ENCODE measurements around the gene NETO2.

DNA sequence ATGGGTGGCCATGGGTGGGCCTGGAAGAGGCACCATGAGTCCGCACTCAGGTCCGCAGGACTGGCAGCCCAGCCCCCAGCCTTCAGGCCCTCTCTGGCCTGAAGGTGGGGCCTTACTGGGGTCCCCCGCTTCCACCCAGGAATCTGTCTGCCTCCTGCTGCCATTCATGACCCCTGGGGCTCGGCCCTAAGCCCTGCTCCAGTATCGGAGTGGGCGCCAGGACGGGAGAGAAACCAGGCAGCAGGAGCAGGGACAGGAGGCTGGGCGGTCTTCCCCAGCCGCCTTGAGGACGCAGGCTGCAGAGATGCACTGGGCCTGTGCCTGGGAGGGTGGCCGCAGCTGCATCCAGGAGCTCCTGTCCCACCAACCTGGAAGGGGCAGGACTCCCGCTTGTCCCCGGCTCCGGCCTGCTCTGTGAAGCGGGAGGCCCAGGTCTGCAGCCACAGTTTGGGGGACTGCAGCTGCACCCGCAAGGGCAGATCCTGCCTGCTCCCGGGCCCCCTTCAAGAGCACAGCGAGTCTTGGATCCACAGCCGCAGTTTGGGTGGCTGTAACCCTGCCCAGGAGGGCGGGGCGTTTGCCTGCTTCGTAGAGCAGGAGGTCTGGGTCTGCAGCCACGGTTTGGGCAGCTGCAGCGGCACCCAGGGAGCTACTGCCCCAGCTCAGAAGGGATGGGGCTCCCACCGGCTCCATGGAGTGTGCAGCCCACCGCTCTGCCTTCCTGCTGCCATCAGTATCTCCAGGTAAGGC lies 88.4 kb downstream of the NETO2 start:
- no peak for TF ChIP-seq BACH2 (CRISPR knock-in tag; IDR thresholded peaks at IDR 0.05; ENCODE audit: borderline replicate concordance)
- TF ChIP-seq, protein P1, sequence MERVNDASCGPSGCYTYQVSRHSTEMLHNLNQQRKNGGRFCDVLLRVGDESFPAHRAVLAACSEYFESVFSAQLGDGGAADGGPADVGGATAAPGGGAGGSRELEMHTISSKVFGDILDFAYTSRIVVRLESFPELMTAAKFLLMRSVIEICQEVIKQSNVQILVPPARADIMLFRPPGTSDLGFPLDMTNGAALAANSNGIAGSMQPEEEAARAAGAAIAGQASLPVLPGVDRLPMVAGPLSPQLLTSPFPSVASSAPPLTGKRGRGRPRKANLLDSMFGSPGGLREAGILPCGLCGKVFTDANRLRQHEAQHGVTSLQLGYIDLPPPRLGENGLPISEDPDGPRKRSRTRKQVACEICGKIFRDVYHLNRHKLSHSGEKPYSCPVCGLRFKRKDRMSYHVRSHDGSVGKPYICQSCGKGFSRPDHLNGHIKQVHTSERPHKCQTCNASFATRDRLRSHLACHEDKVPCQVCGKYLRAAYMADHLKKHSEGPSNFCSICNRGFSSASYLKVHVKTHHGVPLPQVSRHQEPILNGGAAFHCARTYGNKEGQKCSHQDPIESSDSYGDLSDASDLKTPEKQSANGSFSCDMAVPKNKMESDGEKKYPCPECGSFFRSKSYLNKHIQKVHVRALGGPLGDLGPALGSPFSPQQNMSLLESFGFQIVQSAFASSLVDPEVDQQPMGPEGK (CRISPR knock-in tag; IDR thresholded peaks at IDR 0.05; ENCODE audit: borderline replicate concordance): no peak
- TF ChIP-seq ISL1 (CRISPR knock-in tag; IDR thresholded peaks at IDR 0.05): no peak
- TF ChIP-seq, protein P2, sequence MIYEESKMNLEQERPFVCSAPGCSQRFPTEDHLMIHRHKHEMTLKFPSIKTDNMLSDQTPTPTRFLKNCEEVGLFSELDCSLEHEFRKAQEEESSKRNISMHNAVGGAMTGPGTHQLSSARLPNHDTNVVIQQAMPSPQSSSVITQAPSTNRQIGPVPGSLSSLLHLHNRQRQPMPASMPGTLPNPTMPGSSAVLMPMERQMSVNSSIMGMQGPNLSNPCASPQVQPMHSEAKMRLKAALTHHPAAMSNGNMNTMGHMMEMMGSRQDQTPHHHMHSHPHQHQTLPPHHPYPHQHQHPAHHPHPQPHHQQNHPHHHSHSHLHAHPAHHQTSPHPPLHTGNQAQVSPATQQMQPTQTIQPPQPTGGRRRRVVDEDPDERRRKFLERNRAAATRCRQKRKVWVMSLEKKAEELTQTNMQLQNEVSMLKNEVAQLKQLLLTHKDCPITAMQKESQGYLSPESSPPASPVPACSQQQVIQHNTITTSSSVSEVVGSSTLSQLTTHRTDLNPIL (CRISPR knock-in tag; IDR thresholded peaks at IDR 0.05; ENCODE audit: low read depth): no peak
- TF ChIP-seq ZNF70 (CRISPR knock-in tag; IDR thresholded peaks at IDR 0.05): no peak
- TF ChIP-seq ZNF8 (CRISPR knock-in tag; IDR thresholded peaks at IDR 0.05): no peak
- no peak for TF ChIP-seq RARB (CRISPR knock-in tag; IDR thresholded peaks at IDR 0.05)
- no peak for TF ChIP-seq ZFP3 (CRISPR knock-in tag; IDR thresholded peaks at IDR 0.05)
